Frontal cortex (tissue), 4 donors: Measurements from ENCODE around the gene UBE2I. TPM values are rescaled to one million over a fixed set of nuclear protein-coding genes. Genes with fewer than 3 reads are reported as not detected.

ENCODE experiments used
- DNase-seq, 2 donors: peaks; one replicate each; pipeline ENCODE4 v3.0.0; 2012; ENCODE audit warnings: low spot score in 2 of 2
- FAIRE-seq: peaks from 2 replicates; lab custom pipeline; 2012; peaks lifted over from hg19 to GRCh38; lab: Jason Lieb, UNC
- total RNA-seq: library from RNA; depleted of rRNA; stranded (reverse); fragments of >200 nt; gene quantifications from one replicate; pipeline ENCODE4 v1.2.3, GENCODE V29; 2014
- donor health status: control.
- donor health status: control.
- donor health status: control.

UBE2I gene
- total RNA-seq, 1 donor from 2014 or later = 48.5 TPM

DNA sequence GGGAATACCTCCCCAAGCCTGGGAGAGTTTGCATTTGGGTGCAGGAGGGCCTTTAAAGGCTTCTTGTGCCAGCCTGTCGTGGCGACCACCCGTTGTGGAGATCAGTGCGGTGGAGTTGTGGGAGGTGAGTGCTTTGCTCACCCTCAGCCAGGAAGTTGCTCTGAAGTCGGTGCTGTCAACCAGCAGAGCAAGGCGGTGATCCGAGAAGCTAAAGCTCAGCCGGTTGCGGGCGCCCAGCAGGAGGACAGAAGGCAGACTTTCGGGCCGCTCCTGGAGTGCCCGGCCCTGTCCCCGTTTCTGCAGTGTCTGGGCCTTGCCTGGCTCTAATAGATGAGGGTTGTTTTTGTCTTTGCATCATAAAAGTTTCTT, 1.4 kb downstream of the UBE2I start:
- no peak for FAIRE-seq
- no peak for DNase-seq

DNA sequence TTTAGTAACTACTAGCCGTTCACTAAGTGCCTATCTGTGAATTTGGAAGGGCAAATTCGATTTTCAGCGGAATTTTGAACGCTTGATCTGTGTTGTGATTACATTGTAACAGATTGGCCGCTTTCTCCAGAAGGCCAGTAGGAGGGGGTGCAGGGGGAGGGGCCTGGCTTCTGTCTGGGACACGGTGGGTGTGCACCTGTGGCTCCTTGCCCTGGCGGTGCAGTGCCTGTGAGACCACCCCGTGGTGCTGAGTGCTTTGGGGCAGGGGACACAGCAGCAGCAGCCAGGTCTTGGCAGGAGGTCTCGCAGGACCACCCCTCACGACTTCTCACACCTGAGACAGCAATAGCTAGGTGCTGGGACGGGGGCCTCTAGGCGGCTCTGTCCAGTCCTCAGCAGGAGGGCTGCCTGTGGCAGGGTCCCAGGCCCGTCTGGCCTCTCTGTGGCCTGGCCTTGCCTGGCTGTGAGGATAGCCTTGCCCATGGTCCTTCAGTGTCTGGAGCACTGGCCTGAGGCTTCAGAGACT, 1.8 kb downstream of the UBE2I start:
- FAIRE-seq = no peak
- no peak for DNase-seq

DNA sequence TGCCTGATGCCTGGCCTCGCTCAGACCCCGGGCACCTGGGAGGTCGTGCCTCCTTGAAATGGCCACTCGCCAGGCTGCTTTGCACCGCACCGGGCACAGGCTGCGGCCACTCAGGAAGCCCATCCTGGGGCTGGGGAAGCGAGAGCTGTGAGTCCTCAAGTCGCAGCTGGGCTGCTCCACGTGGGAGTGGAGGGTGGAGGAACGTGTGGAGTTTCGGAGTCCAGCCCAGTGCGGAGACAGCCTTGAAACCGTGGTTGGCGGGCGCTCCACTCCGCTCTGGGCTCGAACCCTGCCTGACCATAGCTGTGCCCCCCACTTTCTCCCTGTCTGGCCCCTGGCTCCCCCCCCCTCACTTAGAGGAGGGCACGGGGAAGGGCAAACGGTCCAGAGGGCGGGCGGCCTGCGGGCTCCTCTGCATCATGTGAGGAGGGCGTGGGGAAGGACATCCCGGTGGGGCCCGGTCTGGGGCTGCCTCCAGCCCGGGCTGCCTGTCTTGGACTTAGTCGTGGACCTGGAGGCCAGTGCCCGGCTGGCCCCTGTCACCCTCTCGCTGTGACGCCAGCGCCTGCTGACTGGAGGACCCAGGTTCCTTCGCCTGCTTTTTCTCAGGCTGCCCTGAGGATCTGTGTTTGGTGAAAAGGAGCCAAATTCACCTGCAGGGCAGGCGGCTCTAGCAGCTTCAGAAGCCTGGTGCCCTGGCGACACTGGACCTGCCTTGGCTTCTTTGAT, 2.5 kb downstream of the UBE2I start:
- FAIRE-seq (no peak), DNase-seq (no peak)

DNA sequence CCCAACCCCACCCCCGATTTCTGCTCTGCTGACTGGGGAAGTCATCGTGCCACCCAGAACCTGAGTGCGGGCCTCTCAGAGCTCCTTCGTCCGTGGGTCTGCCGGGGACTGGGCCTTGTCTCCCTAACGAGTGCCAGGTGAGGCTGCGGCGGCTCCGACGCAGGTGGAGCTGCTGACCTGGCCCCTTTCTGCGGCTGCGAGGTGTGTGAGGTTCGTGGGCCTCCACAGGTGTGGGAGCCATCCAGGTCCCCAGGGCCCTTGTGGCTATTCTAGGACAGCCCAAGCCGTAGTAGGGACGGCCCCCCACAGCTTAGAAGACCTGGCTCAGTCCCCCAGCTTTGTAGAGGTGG, 3.0 kb downstream of the UBE2I start:
- FAIRE-seq (no peak), DNase-seq (no peak)

DNA sequence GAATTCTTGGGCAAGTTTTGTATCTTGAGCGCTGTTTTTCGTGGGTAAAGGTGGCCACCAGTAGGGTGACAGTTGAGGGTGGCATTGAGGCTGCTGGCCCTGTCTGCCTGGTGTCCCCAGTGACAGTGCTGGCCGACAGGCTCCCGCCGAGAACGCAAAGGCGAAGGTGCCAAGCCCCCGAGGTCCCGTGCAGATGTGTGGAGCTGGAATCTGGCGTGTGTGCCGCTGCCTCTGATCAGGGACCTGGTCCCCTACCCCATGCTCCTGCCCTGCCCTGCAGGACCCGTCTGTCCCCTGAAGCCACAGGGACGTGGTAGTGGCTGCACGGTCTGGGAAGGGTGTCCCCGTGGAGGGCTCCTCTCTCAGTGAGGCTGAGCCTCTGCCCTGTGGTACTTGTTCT, 3.5 kb downstream of the UBE2I start:
- FAIRE-seq (no peak), DNase-seq (no peak)

DNA sequence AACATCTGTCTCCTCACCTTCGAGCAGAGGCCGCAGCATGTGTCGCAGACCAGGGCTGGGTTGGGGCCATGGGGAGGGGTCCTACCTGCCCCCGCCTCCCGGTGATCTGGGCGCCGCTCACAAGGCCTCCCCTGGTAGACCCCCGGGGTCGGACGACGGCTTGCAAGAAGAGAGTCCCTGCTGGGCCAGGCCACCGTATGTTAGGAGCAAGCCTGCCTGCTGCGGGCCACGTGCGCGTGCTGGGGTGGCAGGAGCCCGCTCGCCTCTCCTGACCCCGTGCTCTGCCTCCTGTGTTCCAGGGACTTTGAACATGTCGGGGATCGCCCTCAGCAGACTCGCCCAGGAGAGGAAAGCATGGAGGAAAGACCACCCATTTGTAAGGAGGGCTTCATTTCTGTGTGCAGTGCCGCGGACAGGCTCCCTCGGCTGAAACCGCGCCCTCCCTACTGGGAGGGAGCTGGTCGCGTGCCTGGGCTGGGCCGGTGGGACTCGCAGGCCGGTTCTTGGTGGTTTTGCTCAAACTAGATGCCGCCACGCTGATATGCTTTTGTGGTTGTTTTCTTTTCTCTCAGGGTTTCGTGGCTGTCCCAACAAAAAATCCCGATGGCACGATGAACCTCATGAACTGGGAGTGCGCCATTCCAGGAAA, 4.4 kb downstream of the UBE2I start:
- DNase-seq (no peak), FAIRE-seq (no peak)

GRCh38 chr16:1314399-1315068, 5.1 kb downstream of the UBE2I start:
- DNase-seq (no peak), FAIRE-seq (no peak)

DNA sequence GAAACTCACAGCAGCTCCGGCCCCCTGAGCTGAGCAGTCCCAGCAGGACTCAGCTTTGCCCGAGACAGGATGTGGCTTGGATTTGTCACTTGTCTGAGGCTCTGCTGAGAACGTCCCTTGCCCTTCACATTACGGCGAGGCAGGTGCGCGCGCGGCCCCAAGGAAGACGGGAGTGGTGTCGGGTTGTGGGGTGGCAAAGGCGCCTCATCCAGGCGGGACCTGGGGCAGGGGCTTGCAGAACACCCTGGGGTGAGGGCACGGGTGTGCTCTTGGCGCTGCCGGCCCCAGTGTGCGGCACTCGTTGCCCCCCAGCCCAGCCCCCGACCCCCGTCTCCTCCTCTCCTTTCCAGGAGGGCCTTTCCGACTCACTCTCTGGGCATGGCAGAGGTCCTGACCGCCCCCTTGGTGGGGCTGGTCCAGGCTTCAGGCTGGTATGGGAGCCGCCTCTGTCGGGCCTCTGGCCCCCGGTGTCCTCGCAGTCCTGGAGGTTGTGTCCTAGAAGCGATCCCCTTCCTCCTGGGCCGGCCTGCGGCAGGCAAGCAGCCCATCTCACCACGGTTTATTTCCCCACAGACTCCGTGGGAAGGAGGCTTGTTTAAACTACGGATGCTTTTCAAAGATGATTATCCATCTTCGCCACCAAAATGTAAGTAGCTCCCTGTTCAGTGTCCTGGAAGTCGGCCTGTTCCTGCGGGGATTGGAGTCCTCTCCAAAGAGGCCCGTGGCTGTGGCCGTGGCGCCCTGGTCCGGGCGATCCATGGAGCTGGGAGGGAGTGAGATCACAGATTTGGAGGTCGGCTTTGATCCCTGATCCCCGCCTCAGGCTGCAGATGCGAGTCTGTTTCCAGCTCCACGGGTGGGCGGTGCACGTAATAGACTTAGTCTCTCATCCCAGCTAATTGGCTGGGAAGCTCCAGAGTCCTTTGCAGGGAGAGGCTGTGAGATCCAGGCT, 5.9 kb downstream of the UBE2I start:
- DNase-seq = no peak

DNA sequence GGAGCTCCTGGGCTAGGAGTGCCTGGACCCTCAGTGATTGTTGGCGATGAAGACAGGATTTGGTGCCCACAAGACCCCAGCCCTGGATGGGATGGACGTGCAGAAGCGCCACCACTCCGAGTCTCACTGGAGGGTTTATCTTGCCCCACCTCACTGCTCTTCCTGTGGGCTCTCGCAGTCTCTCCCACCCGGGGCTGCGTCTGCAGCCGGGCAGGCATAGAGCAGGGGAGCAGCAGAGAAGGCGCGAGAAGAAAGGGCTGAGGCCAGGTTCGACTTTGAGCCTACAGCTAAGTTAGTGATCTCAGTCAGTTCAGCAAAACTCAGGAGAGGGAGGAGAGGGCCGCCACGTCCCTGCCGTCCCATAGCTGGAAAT, 6.6 kb downstream of the UBE2I start:
- no peak for FAIRE-seq
- no peak for DNase-seq

More for the DNA sequence above, 5.9 kb downstream of the UBE2I start:
- no peak for FAIRE-seq

GRCh38 chr16:1317479-1318267, 8.2 kb downstream of the UBE2I start:
- FAIRE-seq (no peak), DNase-seq (no peak)

DNA sequence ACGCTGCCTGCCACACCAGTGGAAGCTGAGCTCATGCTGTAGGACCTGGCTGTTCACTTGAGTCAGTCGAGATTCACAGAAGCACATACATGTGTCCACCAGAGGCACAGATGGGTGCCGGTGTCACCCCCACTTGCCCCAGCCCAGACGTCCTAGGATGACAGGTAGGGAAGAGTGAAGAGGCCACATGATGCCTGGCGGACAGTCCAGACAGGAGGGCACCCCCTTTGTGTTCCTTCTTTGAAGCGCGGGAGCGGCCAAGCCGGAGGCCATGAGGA, 8.8 kb downstream of the UBE2I start:
- DNase-seq (no peak), FAIRE-seq (no peak)

GRCh38 chr16:1319041-1319440, 9.6 kb downstream of the UBE2I start:
- DNase-seq (no peak), FAIRE-seq (no peak)

DNA sequence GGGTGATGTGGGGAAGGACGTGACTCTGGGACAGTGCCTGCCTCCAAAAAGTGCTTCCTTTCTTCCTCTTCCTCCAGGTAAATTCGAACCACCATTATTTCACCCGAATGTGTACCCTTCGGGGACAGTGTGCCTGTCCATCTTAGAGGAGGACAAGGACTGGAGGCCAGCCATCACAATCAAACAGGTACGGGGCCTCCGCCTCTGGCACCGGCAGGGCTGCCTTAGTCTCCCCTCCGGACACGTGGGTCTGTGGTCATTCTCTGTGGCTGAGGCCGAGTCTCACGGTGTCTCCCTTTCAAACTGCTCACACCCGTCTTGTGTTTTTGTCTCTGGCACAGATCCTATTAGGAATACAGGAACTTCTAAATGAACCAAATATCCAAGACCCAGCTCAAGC, 10.7 kb downstream of the UBE2I start:
- no peak for FAIRE-seq
- no peak for DNase-seq

DNA sequence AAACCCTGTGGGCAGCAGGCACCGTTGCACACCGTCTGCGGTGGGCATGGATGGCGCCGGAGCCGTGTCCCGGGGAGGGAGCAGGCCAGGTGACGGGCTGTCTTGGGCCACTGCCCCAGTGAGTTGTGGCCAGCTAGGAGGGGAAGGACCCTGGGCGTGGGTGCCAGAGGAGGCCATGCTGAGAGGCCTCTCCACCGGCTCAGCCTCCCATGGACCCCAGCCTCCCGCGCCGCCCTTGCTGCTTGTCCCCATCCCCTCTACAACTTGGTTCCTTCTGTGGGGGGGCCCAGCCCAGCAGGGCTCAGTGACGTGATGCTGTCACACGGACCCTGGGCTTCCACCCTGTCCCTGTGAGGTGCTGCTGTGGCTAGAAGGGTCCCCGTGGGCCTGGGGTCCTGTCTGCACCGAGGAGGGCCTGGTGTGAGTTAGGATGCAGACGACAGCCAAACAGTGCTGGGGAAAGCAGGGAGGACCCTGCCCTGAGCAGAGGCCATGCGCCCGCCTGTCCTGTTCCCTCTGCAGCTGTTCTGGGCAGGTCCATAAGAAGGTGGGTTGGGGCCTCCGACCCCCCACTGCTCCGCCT, 11.3 kb downstream of the UBE2I start:
- no peak for FAIRE-seq

DNA sequence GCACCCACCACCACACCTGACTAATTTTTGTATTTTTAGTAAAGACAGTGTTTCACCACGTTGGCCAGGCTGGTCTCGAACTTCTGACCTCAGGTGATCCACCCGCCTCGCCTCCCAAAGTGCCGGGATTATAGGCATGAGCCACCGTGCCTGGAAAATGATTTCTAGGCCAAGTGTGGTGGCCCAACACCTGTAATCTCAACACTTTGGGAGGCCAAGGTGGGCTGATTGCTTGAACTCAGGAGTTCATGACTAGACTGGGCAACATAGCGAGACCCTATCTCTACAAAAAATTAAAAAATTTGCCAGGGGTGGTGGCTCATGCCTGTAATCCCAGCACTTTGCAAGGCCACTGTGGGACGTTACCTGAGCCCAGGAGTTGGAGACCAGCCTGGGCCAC, 13.0 kb downstream of the UBE2I start:
- DNase-seq (no peak), FAIRE-seq (no peak)

More for the DNA sequence above, 11.3 kb downstream of the UBE2I start:
- DNase-seq = no peak

DNA sequence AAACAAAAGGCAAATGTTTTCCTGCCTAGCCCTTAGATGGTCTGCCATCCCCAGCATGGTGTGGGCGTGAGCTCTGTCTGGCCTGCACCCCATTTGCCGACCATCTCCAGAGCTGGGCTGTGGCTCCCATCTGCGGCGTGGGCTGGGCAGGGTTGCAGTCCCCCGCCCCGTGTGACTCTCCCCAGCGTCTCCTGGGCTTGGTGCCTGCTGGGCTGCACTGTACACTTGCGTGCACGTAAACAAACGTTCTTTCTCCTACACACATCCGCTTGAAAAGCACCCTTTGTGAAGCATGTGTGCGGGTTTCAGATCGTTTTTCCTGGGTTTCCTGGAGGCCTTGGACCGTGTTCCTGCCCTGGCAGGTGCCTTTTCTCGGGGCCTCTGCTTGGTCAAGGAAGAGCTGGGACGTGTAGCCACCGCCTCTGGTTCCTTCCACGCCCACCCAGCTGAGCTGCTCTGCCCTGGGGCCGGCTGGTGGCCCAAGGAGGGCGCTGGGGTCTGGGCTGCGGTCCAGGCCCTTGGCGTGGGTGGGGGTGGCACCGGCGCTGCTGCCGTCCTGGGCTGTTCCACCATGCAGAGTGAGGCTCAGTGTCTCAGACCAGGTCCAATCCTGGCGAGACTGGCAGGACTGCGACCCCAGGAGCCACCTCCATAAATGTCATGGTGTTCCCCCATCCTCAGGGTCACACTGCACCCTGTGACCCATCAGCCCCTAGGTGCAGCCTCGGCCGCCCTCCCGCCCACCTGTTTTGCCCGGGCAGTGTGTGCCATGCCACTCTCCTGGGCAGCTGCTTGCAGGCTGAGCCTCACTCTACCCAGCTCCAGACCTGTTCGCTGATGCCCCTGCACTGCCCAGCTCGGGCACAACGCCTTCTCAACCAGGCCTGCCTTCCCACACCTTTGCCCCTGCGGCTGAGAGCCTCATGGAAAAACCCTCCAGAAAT, 14.1 kb downstream of the UBE2I start:
- FAIRE-seq = no peak
- DNase-seq = peak; percentile 75 to 78

DNA sequence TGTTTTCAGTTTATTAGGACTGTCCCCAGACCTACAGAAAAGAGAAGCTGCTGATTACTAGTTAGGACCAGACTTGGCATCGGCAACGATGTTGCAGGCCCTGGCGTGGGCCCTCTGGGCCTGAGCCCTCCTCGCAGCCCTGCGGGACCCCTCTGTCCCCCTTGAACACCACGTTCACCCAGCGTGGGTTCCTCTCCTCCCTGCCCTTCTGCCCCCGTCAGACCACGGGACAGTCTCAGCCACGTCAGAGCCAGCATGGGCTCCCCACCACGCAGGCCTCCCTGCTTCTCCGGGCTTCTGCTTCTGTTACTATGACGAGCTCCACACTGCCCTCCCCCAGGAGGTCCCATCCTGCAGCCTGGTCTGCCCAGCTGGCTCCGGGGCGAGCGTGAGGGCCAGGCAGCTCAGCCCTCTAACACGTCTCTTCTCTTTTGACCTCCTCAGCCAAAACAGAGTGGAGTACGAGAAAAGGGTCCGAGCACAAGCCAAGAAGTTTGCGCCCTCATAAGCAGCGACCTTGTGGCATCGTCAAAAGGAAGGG, 14.9 kb downstream of the UBE2I start:
- DNase-seq (no peak), FAIRE-seq (no peak)

DNA sequence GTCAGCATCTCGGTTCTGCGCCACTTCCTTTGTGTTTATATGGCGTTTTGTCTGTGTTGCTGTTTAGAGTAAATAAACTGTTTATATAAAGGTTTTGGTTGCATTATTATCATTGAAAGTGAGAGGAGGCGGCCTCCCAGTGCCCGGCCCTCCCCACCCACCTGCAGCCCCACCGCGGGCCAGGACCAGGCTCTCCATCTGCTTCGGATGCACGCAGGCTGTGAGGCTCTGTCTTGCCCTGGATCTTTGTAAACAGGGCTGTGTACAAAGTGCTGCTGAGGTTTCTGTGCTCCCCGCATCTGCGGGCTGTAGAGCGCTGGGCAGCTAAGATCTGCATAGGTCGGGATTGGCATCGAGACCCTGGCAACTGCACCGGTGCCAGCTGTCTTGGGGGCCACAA, 15.8 kb downstream of the UBE2I start:
- DNase-seq (no peak), FAIRE-seq (no peak)
